Adipocyte (in vitro differentiated cells): ENCODE measurements around the gene CPM.
A peak's percentile ranks its signal among the peaks of the same experiment; 100 is the strongest.

Experiments used
- DNase-seq: peaks from one replicate; pipeline ENCODE4 v3.0.0-alpha.2; 2015; ENCODE audit warnings: low read depth
- H3K27me3 ChIP-seq: replicated peaks from 2 replicates; pipeline ENCODE4 v1.7.0; 2013; ENCODE audit warnings: mild to moderate bottlenecking, low read length, moderate library complexity; ENCODE audit not compliant: control insufficient read depth, insufficient read depth
- H3K36me3 ChIP-seq: 2 replicates; pipeline ENCODE4 v1.7.0; 2013; ENCODE audit warnings: low read length, mild to moderate bottlenecking, moderate library complexity; ENCODE audit not compliant: control insufficient read depth, insufficient read depth, severe bottlenecking
- H3K4me1 ChIP-seq: 2 replicates; pipeline ENCODE4 v1.7.0; 2013; ENCODE audit warnings: mild to moderate bottlenecking, low read length, moderate library complexity; ENCODE audit not compliant: control insufficient read depth, insufficient read depth
- H3K4me3 ChIP-seq: 2 replicates; pipeline ENCODE4 v1.7.0; 2013; ENCODE audit warnings: mild to moderate bottlenecking, low read length, moderate library complexity
- H3K9ac ChIP-seq: 2 replicates; pipeline ENCODE4 v1.7.0; 2013; ENCODE audit warnings: mild to moderate bottlenecking, low read length, moderate library complexity
- H3K9me3 ChIP-seq: 2 replicates; pipeline ENCODE4 v1.7.0; 2013; ENCODE audit warnings: mild to moderate bottlenecking, low read length, moderate library complexity; ENCODE audit not compliant: control insufficient read depth

Gene CPM

DNA sequence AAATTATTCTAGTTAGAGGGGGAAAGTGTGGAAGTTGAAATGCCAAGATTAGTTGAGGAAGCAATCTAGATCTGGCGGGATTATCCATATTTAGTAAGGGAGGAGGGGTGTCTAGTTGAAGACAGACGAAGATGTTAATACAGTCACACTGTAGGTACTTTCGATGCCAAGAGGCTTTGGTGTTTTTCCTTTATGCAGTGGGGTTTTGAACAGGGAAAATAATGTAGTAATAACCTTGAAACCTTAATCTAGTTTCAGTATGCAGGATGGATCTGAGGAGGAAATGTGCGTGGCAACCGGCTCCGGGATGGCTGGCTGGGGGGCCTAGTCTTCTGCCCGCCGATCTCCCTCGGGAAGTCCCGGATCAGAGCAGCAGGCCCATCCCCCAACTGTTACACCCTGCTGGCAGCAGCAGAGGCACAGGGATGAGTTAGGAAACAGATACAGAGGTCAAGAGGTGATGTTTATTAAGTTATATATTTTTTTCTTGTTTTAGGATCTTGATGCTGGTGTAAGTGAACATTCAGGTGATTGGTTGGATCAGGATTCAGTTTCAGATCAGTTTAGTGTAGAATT lies 97.5 kb downstream of the CPM start:
- peaks cover 37% of the 10 kb centered on the region for H3K4me1 ChIP-seq
- peaks cover 94% of the 10 kb centered on the region for H3K36me3 ChIP-seq
- H3K27me3 ChIP-seq = no peaks in the 10 kb centered on the region
- H3K9me3 ChIP-seq = no peaks in the 10 kb centered on the region
- peak overlapping the region; percentile 11 for H3K9ac ChIP-seq
- H3K4me3 ChIP-seq = no peak overlapping the region
- no peak for DNase-seq

DNA sequence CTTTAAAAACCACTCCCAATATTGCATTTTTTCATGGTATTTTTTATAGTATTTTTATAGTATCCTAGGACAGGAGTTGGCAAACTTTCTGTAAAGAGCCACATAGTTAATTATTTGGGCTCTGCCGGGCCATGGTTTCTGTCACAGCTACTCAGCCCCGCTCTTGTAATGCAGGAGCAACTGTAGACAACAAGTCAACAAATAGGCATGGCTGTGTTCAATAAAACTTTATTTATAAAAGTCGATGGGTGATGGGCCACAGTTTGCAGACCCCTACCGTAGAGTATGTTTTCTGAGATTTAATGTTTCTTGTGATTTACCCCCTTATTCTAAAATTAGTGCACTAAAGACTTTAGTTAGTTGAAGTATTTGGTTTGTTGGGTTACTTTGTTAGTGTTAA lies 99.5 kb downstream of the CPM start:
- no peak for DNase-seq
- no peaks in the 10 kb centered on the region for H3K27me3 ChIP-seq
- H3K9ac ChIP-seq = no peak overlapping the region
- no peaks in the 10 kb centered on the region for H3K9me3 ChIP-seq
- H3K4me3 ChIP-seq = no peak overlapping the region
- peaks cover 94% of the 10 kb centered on the region for H3K36me3 ChIP-seq
- peaks cover 36% of the 10 kb centered on the region for H3K4me1 ChIP-seq

DNA sequence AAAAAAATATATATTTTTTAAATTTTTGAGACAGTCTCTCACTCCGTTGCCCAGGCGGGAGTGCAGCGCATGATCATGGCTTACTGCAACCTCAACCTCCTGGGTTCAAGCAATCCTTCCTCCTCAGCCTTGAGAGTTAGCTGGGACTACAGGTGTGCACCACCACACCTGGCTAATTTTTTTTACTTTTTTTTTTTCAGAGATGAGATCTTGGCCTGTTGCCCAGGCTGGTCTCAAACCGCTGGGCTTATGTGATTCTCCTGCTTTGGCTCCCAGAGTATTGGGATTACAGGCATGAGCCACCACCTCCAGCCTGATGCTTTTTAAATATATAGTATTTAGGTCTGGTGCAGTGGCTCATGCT lies 100.5 kb downstream of the CPM start:
- H3K9me3 ChIP-seq = no peaks in the 10 kb centered on the region
- no peak overlapping the region for H3K4me3 ChIP-seq
- no peak for DNase-seq
- H3K27me3 ChIP-seq = no peaks in the 10 kb centered on the region
- H3K36me3 ChIP-seq = peaks cover 94% of the 10 kb centered on the region
- peaks cover 27% of the 10 kb centered on the region for H3K4me1 ChIP-seq
- no peak overlapping the region for H3K9ac ChIP-seq

DNA sequence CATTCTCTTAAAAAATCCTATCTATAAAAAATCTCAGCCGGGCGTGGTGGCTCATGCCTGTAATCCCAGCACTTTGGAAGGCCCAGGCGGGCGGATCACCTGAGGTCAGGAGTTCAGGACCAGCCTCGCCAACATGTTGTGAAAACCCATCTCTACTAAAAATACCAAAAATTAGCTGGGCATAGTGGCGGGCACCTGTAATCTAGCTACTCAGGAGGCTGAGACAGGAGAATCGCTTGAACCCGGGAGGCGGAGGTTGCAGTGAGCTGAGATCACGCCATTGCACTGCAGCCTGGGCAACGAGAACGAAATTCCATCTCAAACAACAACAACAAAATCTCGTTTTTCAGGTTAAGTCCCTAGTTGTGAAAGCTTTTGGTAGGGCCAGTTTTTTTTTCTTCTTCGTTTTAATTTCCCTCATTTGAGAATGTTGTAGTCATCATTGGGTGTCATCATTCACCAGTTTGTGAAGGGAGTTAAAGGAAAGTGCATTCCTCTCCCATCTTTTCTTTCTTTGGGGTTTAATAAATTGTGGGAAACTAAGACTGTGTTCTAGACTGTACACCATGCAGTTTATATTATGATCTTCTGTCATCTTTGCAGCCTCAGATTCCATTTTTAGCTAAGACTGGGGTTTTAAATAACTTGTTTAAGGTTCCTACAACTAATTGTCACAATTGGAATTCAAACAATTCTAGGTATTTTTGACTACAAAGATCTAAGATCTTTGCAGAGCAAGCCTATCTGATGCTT lies 101.0 kb downstream of the CPM start:
- DNase-seq = no peak
- Histone ChIP-seq H3K4me3 (no peak overlapping the region), H3K27me3 (no peaks in the 10 kb centered on the region), H3K4me1 (peaks cover 27% of the 10 kb centered on the region), H3K9ac (no peak overlapping the region), H3K36me3 (peaks cover 92% of the 10 kb centered on the region), H3K9me3 (no peaks in the 10 kb centered on the region)

DNA sequence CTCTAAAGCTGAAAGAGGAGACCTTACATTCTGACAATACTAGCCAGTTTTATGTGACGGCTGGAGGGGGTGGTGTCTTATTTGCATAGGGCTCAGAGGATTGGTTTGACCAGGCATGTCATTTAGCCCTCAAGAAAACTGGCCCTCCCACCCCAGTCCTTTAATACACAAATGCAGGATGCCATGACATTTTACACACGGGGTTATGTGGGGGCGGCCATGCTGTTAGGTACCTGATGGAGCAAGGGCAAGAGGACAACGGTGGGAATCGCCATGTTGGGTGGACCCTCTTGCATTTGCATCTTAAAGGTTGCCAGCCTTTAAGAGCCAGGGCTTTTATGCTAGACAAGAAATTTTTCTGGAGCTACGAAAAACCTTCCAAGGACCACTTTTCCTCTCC lies 101.7 kb downstream of the CPM start:
- no peaks in the 10 kb centered on the region for H3K9me3 ChIP-seq
- no peaks in the 10 kb centered on the region for H3K27me3 ChIP-seq
- DNase-seq = no peak
- no peak overlapping the region for H3K4me3 ChIP-seq
- no peak overlapping the region for H3K9ac ChIP-seq
- H3K36me3 ChIP-seq = peaks cover 91% of the 10 kb centered on the region
- peaks cover 27% of the 10 kb centered on the region for H3K4me1 ChIP-seq

DNA sequence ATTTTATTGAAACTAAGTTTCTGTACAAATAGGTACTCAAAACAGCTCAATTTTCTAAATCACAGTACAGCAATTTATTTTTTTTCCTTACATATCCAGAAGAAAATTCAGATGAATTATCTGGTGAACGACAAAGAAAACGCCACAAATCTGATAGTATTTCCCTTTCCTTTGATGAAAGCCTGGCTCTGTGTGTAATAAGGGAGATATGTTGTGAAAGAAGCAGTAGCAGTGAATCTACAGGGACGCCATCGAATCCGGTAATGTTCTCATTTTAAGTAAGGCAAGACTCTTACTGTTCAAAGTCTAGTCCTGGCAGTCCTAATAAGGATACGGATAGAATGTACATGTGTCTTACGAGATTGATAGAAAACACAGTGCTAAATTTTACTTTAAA lies 104.3 kb downstream of the CPM start:
- Histone ChIP-seq H3K36me3 (peaks cover 91% of the 10 kb centered on the region), H3K4me1 (peaks cover 16% of the 10 kb centered on the region)

DNA sequence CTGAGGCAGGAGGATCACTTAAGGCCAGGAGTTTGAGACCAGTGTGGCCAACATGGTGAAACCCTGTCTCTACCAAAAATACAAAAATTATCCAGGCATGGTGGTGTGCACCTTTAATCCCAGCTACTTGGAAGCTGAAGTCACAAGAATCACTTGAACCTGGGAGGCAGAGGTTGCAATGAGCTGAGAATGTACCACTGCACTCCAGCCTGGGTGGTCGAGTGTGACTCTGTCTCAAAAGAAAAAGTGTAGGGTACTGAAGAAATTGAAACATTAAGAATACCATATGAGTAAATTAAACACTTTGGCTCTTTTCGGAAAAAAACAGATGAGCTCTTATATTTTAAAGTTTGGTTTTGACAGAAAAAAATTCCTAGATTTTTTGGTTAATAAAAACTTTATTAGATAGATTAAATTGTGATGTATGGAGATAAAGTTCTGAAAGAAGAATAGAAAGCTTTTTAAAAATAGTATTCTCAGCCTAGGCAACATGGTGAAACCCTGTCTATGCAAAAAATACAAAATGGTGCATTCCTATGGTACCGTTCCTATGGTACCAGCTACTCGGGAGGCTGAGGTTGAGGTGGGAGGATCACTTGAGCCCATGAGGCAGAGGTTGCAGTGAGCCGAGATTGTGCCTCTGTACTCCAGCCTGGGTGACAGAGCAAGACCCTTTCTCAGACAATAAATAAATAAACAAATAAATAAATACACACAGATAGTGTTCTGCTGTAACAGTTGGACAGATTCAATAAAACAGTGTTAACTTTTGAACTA lies 104.9 kb downstream of the CPM start:
- Histone ChIP-seq H3K36me3 (peaks cover 94% of the 10 kb centered on the region), H3K9ac (no peak overlapping the region), H3K9me3 (no peaks in the 10 kb centered on the region), H3K27me3 (no peaks in the 10 kb centered on the region), H3K4me3 (no peak overlapping the region), H3K4me1 (peaks cover 16% of the 10 kb centered on the region)
- no peak for DNase-seq

More for the DNA sequence above, 104.3 kb downstream of the CPM start:
- no peak overlapping the region for H3K4me3 ChIP-seq
- no peak for DNase-seq
- no peaks in the 10 kb centered on the region for H3K9me3 ChIP-seq
- H3K9ac ChIP-seq = no peak overlapping the region
- H3K27me3 ChIP-seq = no peaks in the 10 kb centered on the region

DNA sequence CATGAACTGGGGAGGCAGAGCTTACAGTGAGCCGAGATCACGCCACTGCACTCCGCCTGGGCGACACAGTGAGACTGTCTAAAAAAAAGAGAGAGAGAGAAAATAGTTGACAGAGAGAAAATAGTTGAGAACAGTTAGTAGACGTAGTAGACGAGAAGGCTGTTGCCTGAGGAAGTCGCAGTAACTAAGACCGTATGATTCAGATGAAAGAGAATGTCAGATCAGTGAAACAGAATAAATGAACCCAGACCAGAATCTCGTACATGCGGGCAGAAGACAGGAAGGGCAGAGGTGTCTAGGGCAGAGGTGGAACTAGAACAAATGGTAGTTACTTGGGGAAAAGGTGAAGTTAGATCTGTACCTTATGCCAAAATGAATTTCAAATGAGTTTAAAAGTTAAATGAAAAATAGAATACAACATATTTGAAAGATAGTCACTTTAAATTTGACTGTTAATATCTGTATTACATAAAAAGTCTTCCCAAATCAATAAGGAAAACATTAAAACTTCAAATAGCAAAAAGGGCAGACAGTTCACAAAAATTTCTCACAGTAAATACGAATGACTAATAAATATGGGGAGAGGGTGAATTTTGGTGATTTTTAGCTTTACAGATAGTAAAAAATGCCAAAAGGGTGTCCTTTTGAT lies 107.3 kb downstream of the CPM start:
- no peak overlapping the region for H3K4me3 ChIP-seq
- H3K9me3 ChIP-seq = no peaks in the 10 kb centered on the region
- peaks cover 14% of the 10 kb centered on the region for H3K4me1 ChIP-seq
- no peak overlapping the region for H3K9ac ChIP-seq
- no peaks in the 10 kb centered on the region for H3K27me3 ChIP-seq
- peaks cover 98% of the 10 kb centered on the region for H3K36me3 ChIP-seq
- DNase-seq = no peak

DNA sequence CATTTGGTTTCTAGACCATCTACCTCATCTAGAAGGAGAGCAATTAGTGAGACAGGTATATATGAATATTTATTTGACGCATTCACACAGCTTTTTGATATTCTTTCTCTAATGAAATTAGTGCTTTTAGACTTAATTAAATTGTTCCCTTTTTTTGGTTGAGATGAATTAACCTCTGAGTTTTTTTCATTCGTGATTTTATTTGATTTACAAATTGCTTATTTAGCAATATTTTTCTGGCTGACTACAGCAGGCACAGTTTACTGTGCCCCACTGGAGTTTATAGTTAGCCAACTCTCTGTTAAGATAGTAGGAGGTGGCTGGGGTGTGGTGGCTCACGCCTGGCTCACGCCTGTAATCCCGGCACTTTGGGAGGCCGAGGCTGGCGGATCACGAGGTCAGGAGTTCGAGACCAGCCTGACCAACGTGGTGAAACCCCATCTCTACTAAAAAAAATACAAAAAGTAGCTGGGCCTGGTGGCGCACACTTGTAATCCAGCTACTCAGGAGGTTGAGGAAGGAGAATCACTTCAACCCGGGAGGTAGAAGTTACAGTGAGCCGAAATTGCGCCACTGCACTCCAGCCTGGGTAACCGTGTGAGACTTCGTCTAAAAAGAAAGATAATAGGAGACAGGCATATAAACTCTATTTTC lies 108.2 kb downstream of the CPM start:
- Histone ChIP-seq H3K36me3 (peaks cover 98% of the 10 kb centered on the region), H3K27me3 (no peaks in the 10 kb centered on the region), H3K4me1 (peaks cover 14% of the 10 kb centered on the region), H3K4me3 (no peak overlapping the region), H3K9me3 (no peaks in the 10 kb centered on the region), H3K9ac (no peak overlapping the region)
- no peak for DNase-seq

DNA sequence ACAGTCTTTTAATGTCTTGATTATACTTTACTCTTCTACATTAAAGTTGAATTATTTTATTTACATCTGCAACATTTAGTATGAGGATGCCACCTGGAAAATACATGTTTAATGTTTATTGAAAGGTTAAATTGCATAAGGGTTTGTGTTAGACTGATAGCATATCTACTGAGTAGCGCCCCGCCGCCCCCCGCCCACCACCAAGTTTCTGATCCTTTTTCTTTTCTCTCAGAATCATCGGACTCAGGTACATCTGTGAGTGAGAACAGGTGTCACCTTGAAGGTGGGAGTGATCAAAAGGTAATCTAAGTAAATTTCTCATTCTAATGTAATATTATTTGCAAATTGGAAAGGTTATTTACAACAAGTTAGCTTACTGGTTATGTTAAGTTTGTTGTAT lies 108.8 kb downstream of the CPM start:
- H3K9me3 ChIP-seq = no peaks in the 10 kb centered on the region
- no peak overlapping the region for H3K4me3 ChIP-seq
- H3K9ac ChIP-seq = no peak overlapping the region
- H3K36me3 ChIP-seq = peaks cover 98% of the 10 kb centered on the region
- no peak for DNase-seq
- H3K4me1 ChIP-seq = peaks cover 14% of the 10 kb centered on the region
- no peaks in the 10 kb centered on the region for H3K27me3 ChIP-seq

DNA sequence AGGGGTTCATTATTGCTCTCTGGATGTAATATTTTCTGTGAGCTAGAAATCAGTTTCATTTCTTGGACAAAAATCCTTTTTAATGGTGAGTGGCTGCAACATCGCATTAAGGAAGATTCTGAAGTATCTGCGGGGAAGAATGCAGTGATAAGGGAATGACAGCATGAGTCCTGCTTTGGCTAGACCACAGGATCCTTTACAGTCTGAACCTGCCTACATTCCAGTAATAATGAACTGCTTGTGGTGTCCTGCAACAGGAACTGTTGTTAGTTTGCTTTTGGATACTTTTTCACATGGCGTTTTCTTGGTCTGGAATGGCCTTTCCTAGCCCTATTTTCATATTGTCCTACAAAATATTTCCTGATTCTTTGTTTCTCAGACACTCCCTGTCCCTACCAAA lies 109.3 kb downstream of the CPM start:
- peaks cover 98% of the 10 kb centered on the region for H3K36me3 ChIP-seq
- H3K27me3 ChIP-seq = no peaks in the 10 kb centered on the region
- no peak overlapping the region for H3K9ac ChIP-seq
- no peaks in the 10 kb centered on the region for H3K9me3 ChIP-seq
- peaks cover 14% of the 10 kb centered on the region for H3K4me1 ChIP-seq
- no peak for DNase-seq
- H3K4me3 ChIP-seq = no peak overlapping the region
